Measurements from ENCODE around the gene NCAM1.

DNA sequence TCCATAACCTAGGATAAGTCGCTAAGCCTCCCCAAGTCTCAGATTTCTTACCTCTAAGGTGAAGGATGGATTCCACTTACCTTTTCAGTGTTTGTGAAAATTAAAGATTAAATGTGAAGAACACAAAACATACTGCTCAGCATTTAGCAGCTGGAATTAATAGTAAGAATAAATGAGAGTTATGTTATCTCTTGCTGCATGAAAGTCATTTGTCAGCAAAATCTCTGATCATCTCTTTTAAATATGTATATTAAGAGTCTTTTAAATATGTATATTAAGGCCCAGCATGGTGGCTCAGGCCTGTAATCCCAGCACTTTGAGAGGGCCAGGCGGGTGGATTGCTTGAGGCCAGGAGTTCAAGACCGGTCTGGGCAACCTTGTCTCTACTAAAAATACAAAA, 280.8 kb downstream of the NCAM1 start:
- TF ChIP-seq TBL1XR1 (IDR thresholded peaks at IDR 0.05; ENCODE audit: low read length in 2 of 2) (no peak), ERF (CRISPR knock-in tag; IDR thresholded peaks at IDR 0.05) (no peak), POLR2AphosphoS5 (IDR thresholded peaks at IDR 0.05; ENCODE audit: control insufficient read depth, insufficient read depth, low read depth, low read length) (no peak), MAZ (CRISPR knock-in tag; conservative IDR thresholded peaks at IDR 0.05 in 1 of 2, IDR thresholded peaks at IDR 0.05 in 1 of 2) (no peak), ZNF764 (CRISPR knock-in tag; IDR thresholded peaks at IDR 0.05; ENCODE audit: low read depth) (no peak), NR3C1 (CRISPR knock-in tag; IDR thresholded peaks at IDR 0.05) (no peak), CREB1 (IDR thresholded peaks at IDR 0.05) (no peak), CREB1 (CRISPR knock-in tag; IDR thresholded peaks at IDR 0.05) (no peak)
- TF ChIP-seq, protein P1, sequence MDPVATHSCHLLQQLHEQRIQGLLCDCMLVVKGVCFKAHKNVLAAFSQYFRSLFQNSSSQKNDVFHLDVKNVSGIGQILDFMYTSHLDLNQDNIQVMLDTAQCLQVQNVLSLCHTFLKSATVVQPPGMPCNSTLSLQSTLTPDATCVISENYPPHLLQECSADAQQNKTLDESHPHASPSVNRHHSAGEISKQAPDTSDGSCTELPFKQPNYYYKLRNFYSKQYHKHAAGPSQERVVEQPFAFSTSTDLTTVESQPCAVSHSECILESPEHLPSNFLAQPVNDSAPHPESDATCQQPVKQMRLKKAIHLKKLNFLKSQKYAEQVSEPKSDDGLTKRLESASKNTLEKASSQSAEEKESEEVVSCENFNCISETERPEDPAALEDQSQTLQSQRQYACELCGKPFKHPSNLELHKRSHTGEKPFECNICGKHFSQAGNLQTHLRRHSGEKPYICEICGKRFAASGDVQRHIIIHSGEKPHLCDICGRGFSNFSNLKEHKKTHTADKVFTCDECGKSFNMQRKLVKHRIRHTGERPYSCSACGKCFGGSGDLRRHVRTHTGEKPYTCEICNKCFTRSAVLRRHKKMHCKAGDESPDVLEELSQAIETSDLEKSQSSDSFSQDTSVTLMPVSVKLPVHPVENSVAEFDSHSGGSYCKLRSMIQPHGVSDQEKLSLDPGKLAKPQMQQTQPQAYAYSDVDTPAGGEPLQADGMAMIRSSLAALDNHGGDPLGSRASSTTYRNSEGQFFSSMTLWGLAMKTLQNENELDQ (CRISPR knock-in tag; IDR thresholded peaks at IDR 0.05; ENCODE audit: borderline replicate concordance), result no peak
- TF ChIP-seq, protein P2, sequence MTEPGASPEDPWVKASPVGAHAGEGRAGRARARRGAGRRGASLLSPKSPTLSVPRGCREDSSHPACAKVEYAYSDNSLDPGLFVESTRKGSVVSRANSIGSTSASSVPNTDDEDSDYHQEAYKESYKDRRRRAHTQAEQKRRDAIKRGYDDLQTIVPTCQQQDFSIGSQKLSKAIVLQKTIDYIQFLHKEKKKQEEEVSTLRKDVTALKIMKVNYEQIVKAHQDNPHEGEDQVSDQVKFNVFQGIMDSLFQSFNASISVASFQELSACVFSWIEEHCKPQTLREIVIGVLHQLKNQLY (CRISPR knock-in tag; conservative IDR thresholded peaks at IDR 0.05), result no peak
- TF ChIP-seq, protein P3, sequence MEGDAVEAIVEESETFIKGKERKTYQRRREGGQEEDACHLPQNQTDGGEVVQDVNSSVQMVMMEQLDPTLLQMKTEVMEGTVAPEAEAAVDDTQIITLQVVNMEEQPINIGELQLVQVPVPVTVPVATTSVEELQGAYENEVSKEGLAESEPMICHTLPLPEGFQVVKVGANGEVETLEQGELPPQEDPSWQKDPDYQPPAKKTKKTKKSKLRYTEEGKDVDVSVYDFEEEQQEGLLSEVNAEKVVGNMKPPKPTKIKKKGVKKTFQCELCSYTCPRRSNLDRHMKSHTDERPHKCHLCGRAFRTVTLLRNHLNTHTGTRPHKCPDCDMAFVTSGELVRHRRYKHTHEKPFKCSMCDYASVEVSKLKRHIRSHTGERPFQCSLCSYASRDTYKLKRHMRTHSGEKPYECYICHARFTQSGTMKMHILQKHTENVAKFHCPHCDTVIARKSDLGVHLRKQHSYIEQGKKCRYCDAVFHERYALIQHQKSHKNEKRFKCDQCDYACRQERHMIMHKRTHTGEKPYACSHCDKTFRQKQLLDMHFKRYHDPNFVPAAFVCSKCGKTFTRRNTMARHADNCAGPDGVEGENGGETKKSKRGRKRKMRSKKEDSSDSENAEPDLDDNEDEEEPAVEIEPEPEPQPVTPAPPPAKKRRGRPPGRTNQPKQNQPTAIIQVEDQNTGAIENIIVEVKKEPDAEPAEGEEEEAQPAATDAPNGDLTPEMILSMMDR (IDR thresholded peaks at IDR 0.05 in 2 of 3, conservative IDR thresholded peaks at IDR 0.05 in 1 of 3; ENCODE audit: insufficient read depth in 2 of 3, low read depth in 1 of 3, low read length in 3 of 3), result no peak
- TF ChIP-seq, protein P4, sequence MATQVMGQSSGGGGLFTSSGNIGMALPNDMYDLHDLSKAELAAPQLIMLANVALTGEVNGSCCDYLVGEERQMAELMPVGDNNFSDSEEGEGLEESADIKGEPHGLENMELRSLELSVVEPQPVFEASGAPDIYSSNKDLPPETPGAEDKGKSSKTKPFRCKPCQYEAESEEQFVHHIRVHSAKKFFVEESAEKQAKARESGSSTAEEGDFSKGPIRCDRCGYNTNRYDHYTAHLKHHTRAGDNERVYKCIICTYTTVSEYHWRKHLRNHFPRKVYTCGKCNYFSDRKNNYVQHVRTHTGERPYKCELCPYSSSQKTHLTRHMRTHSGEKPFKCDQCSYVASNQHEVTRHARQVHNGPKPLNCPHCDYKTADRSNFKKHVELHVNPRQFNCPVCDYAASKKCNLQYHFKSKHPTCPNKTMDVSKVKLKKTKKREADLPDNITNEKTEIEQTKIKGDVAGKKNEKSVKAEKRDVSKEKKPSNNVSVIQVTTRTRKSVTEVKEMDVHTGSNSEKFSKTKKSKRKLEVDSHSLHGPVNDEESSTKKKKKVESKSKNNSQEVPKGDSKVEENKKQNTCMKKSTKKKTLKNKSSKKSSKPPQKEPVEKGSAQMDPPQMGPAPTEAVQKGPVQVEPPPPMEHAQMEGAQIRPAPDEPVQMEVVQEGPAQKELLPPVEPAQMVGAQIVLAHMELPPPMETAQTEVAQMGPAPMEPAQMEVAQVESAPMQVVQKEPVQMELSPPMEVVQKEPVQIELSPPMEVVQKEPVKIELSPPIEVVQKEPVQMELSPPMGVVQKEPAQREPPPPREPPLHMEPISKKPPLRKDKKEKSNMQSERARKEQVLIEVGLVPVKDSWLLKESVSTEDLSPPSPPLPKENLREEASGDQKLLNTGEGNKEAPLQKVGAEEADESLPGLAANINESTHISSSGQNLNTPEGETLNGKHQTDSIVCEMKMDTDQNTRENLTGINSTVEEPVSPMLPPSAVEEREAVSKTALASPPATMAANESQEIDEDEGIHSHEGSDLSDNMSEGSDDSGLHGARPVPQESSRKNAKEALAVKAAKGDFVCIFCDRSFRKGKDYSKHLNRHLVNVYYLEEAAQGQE (IDR thresholded peaks at IDR 0.05; ENCODE audit: borderline replicate concordance), result no peak
- TF ChIP-seq, protein P4 (CRISPR knock-in tag; IDR thresholded peaks at IDR 0.05; ENCODE audit: low read depth), result no peak

All from K562 (cell line).